GM18508 (cell line): ENCODE data around the gene RAB1B.
A peak's percentile ranks its signal among the peaks of the same experiment; 100 is the strongest.
"Not testable (repeated sequence)": the region's sequence is repeated elsewhere in the genome, so short reads cannot be mapped to it uniquely, and the experiment has no call there.

Experiments
- ATAC-seq: cut with Tn5 transposase; IDR thresholded peaks from one replicate; pipeline ENCODE4 v1.9.1; 2021; ENCODE audit warnings: moderate number of reproducible peaks; ENCODE audit not compliant: insufficient read depth, unreplicated experiment

The RAB1B gene

DNA sequence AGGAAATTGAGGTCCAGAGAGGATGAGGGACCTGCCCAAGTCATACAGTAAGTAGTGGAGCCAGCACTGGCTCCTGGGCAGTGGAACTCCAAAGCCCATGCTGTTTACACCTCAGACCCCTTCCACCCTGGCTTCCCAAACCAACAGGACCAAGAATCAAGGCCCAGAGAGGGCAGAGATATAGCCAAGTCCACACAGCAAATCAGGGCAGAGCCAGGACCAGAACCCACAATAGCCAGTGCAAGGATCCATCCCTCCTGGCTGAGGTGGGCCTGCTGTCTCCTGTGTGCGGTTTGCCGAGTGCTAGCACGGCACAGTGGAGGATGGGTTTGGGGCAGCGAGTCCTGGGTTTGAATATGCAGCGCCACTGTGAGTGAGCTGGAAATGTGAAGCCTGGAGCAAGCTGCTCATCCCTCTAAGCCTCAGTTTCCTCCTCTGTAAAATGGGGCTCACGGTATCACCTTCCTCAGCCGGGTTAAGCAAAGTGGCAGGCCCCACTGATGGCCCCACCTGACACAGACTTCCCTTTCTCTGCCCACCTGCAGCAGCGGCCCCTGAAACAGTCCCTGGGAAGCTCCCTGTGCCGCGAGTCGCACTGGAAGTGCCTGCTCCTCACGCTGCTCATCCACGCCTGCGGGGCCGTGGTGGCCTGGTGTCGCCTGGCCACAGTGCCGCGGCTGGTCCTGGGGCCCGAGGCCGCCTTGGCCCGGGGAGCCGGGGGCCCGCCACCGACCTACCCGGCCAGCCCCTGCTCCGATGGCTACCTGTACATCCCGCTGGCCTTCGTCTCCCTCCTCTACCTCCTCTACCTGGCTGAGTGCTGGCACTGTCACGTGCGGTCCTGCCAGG is 25.6 kb downstream of the RAB1B start:
- ATAC-seq = no peak

DNA sequence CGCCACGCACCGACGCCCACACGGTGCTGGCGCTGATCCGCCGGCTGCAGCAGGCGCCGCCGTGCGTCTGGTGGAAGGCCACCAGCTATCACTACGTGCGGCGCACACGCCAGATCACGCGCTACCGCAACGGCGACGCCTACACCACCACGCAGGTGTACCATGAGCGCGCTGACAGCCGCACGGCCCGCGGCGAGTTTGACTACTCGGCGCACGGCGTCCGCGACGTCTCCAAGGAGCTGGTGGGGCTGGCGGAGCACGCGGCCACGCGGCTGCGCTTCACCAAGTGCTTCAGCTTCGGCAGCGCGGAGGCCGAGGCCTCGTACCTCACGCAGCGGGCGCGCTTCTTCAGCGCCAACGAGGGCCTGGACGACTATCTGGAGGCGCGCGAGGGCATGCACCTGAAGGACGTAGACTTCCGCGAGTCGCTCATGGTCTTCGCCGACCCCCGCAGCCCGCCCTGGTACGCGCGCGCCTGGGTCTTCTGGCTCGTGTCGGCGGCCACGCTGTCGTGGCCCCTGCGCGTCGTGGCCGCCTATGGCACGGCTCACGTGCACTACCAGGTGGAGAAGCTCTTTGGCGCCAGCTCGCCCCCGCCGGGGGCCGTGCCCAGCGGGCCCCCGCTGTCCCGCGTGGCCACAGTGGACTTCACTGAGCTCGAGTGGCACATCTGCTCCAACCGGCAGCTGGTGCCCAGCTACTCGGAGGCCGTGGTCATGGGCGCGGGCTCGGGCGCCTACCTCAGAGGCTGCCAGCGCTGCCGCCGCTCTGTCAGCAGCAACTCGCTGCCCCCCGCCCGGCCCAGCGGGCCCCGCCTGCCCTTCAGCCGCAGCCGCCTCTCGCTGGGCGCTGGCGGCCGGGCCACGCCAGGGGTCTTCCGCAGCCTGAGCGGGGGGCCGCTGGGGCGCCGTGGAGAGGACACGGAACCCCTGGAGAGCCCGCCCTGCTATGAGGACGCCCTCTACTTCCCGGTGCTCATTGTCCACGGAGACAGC is 26.5 kb downstream of the RAB1B start:
- no peak for ATAC-seq

DNA sequence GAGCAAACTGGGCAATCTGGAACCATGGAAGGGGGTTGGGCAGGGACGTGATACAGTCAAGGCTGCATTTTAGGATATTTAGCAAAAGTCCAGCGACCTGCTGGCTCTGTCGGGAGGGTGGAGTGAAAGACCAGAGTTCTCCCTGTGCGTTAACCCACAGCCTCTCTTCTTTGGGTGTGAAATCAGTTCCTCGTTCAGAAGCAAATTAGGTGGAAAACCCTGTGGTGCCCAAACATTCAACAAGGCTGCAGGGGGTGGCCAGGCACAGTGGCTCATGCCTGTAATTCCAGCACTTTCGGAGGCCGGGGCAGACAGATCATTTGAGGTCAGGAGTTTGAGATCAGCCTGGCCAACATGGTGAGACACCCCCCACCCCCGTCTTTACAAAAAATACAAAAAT is 29.2 kb downstream of the RAB1B start:
- no peak for ATAC-seq

DNA sequence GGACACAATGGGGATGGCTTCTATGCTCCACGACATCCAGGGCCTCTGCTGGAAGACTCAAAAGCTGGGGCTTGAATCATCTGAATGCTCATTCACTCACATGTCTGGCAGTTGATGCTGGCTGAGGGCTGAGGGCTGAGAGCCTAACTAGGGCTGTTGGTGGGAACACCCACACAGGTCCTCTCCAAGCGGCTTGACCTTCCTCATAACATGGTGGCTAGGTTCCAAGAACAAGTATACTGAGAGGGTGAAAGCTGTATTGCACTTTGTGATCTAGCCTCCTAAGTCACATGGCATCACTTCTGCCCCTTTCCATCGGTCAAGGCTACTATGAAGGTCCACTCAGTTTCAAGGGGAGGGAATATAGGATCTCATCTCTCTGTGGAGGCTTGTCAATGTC is 30.7 kb downstream of the RAB1B start:
- ATAC-seq = no peak

DNA sequence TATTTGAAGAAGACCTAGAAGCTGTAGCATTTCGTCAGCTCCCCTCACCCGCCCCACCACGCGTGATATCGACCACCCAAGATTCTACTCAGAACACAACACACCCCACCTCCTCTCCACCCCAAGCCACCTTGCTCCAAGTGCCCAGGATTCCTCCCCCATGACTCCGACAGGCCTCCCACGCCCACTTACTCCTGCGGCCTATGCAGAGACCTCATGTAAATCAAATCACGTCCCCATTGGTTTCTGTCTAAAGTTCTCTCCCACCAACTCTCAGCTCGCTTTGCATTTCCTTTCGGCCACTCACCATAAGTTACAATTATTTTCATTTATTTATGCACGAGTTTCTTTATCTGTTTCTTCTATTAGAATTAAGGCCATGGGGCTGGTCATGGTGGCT is 34.2 kb downstream of the RAB1B start:
- ATAC-seq = no peak

DNA sequence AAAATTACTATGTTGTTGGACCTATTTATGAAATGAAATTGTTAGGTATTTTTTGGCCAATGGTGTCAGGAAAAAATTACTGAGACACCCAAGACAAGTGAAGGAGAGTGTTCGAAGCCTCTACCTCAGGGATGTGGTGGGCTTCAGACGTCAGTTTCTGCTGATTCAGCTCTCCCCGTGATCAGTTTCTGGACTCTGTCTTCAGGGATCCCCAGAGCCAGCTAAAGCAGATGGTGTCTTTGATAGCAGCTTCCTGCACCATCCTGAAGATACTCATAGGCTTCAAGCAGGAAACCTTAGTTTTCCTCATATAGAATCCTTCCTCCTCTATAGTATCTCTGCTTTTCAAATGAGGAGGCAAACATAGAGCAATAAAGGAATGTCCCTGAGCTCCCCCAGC is 41.0 kb downstream of the RAB1B start:
- ATAC-seq = no peak

DNA sequence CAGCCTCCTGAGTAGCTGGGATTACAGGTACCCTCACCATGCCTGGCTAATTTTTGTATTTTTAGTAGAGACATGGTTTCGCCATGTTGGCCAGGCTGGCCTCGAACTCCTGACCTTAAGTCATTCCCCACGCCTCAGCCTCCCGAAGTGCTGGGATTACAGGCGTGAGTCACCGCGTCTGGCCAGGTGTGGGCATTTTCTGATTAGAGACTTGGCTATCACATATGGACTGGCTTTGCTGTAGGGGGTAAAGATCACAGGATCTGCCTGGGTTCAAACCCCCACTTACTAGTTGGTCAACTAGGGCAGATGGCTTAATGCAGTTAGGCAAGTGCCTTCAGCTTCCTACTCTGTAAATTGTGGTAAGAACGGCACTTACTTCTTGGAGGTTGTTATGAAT is 41.9 kb downstream of the RAB1B start:
- no peak for ATAC-seq

DNA sequence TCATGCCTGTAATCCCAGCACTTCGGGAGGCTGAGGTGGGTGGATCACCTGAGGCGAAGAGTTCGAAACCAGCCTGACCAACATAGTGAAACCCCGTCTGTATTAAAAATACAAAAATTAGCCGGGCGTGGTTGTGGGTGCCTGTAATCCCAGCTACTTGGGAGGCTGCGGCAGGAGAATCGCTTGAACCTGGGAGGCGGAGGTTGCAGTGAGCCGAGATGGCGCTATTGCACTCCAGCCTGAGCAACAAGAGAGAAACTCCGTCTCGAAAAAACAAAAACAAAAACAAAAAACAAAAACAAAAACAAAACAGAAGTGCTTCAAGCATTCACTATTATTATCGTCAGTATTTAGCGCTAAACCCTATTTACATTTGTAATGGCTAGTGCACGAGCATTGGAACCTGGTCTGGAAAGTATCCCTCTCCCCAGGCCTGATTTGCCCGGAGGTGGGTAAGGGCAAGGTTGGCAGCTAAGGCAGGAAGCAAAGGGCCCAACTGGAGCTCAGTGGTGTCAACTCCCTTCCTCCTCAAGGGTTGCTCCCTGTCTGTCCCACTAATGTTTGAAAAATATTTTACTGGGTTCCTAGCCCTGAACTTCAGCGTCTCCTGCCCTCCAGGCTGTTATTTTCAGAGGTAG is 42.5 kb downstream of the RAB1B start:
- ATAC-seq = not testable (repeated sequence)

DNA sequence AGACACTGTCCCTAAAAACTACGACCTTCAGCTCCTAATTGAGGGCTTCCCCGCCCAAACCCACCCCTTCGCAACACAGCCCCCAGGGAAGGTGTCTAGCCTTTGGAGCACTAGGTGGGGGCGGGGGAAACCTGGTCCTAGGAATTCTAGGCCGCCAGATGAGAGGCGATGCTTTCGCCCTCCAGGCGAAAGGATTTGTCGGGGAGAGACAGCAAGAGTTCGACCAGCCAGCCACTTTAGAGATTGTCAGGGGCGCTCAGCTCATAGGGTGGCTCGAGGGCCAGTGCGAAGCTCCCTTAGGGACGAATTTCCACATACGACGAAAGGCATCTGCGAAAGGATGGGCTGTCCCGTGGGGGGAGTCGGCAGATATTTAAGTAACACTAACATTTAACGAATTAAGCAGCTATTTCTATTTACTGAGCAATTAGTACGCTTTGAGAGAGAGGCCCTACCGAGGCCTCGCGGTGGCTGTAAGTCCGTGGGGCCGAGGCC is 43.1 kb downstream of the RAB1B start:
- no peak for ATAC-seq

DNA sequence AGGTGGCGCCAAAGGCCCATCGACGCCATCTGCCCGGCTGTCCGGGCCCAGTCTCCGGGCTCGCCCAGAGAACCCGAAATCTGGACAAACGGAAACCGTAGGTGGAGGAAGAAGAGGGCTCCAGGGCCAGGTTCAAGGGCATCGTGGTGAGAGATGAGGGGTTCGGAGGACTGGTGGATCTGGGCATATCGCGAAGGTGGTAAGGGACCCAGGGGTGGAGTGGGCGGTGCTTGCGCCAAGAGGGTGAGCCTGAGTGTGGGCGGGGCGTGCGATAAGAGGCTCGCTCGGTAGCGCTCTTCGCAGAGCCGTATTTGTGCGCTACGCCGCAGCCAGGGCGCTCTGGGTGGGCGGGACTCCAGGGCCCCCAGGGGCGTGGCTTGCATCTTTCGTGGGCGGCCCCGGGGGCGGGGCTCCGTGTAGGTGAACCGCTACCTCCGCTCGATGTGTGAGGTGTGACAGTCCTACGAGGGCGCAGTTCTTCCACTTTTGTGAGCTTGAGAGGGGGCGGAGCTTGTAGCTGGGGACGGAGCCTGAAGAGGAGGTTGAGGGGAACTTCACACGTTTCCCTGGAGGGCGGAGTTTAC is 43.6 kb downstream of the RAB1B start:
- peak; percentile 41 for ATAC-seq

DNA sequence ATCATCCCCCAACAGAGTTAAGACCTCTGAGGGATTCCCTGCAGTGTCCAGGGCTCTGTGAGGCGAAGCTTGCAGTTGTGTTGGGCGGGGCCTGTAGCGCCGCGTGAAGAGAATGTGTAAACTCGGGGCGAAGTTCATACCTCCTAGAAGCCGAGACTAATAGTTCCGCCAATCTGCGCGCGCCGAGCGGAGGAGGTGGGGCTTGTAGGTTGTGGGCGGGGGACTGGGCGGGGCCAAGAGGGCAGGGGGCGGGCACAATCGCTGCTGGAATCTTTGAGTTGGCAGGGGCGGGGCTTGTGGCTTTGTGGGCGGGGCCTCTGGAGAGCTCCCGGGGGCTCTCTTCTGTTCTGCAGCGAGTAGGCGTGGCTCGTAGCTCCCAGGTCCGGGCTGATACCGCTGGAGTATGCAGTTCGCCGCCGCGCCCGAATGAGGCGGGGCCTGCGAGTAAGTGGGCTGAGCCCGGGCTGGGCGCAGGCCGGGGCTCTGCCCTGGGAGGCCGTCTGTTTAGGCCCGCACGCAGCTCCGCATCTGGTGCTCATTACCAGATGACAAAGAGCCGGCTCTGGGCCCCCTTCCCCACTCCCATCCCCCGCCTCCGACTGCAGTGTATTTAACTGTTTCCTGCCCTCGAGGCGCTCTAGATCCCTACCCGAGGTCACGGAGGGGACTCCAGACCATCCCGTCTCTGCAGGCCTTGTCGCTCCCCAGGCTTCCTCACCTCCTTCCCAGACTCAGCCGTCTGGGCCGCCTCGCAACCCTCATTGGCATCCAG is 44.3 kb downstream of the RAB1B start:
- peak; percentile 23 for ATAC-seq

DNA sequence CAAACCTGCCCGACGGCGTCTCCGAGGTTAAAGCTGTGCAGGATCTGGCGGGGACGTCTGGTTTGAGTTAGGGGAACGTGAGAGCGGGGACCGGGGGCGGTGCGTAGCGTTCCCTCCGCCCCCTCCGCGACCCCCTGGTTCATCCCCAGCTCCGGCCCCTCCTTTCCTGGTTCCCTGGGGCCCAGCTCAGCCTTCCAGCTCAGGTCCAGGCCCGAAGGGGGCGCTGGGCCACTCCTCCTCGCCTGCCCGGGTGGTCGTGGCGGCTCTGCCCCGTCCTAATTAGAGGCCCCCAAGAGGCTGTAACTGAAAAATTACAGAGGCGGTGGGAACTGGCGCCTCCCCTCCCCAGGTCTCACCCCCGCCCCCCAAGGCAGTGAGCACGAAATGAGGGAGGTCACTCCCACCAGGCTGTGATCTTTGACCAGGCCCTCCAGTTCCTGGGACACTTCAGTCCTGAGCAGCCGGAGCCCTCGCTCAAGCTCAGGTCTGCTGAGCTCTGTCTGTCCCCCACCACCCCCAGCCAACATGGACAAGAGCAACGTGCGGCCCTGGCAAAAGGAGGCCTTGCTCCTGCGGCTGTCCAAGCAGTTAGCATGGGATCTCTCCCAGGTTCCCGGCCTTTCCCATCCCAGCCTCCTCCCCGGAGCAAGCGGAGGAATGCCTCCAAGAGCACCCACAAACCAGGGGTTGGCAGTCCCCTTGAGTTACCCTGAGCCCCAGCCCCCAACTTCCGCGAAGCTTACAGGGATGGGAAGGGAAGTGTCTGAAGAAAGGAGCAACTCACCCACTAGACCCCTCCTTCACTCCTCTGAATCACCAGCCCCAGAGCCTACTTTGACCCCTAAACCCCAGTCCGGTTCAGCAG is 45.1 kb downstream of the RAB1B start:
- no peak for ATAC-seq

DNA sequence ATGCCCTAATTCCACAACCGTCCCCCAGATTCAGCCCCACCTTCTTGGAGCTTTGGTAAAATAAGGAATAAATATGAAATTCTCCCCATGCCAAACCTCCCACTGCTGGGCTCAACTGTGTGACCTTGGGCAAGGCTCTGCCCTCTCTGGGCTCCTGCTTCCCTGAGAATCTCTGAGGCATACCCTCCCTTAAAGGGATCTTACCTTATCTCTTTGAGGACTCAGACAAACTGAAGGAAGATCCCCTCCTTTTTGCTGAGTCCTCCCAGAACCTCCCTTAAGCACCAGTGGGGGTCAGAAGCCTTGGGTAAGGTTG is 45.7 kb downstream of the RAB1B start:
- ATAC-seq = no peak

DNA sequence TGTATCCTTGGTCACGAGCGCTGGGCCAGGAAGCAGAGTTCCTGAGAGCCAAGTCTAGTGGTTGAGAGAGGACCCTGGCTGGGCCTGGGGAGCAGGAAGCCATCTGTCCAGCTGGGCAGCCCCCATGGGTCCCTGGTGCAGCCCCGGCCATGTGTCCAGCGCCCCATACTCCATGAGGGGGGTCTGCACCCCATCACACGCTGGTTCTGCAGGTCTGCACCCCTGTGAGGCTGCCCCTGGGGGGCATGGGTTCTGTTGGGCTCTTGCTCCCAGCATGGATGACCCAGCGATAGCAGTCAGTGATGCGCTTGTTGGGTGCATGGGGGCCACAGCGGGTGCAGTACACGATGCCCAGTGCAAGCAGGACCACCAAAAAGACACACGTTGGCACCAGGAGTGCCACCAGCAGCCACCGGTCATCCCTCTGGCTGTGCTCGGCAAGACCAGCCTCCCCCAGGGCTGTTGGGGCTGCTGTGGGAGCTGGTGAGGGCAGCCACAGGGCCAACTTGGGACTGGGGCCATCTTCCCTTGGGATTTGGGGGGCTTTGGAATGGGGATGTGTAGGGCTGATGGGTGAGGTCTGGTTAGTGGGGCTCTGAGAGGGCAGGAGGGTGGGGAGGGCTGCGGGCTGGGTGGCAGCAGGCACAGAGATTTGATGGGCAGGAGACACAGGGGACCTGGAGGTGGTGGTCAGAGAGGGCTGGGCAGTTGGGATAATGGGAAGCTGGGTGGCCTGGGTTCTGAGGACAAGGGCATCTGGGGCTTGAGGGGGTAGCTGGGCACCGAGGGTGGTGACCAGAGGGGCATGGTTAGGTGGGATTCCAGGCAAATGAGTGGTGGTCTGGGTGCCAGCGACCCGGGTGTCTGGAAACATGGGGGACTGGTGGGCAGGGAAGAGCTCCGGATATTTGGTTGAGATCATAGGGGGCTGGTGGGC is 46.4 kb downstream of the RAB1B start:
- no peak for ATAC-seq

DNA sequence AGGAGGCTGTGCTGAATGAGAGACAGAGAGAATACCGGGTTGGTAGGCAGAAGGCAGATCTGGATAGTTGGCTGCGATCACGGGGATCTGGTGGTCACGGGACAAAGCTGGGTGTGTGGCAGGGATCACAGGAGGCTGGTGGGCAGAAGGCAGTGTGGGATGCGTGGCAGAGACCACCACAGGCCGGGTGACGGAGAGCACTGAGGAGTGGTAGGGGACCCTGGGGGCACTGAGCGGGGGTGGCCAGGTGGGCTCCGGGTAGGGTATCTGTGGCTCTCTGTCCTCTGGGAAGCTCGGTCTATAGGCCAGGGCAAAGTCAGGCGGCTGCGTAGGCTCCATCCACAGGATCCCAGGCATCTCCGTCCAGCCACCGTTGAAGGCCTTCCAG is 47.1 kb downstream of the RAB1B start:
- no peak for ATAC-seq

DNA sequence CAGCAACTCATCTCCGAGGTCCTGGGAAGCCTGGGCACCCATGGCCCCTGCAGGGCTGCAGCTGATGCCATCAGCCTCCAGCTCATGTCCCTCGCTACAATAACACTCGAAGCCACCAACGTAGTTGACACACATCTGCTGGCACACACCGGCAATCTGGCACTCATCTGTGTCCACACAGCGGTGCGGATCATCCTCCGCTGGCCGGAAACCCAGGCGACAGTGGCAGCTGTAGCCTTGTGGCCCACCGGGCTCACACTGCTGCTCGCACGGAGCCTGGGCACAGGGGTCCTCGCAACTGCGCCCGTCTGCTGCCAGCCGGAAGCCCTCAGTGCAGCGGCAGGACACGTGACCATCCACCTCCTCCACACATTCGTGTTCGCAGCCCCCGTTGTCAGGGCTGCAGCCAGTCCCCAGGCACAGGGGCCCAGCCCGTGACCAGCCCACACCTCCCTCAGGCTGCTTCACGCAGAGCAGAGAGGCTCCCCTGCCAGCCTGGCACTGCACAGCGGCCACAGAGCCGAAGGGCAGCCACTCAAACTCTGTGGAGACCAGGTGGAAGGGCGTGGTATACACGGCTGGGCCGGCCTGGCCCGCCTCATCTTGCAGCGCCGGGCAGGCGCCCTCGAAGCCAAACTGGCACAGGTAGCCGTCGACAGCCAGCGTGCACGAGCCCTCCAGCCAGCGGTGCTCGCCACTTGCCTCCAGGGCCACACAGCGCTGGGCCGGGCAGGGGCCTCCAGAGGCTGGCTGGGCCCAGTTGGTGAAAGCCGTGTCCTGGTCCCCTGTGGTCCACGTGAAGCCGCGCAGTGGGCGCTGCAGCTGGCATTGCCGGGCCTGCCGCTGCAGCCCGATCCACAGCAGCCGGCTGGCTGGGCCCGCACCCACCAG is 47.7 kb downstream of the RAB1B start:
- no peak for ATAC-seq

DNA sequence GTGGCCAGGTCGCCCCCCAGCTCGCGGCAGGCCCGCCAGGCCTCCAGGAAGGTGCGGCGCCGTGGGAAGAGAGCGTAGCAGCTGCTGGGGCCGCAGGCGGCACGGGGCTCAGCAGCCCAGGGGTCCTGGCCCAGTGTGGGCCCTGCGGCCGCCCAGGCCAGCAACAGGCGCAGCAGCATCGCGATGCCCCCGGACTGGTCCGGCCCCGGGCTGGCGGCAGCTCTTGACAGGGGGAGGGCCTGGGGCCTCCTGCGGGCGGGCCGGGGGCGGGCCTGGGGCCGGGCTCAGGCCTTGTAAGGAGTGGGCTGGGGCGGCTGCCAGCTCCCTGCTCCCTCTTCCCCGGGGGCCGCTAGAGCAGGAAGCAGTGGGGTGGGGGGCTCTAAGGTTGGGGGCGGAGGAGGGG is 48.4 kb downstream of the RAB1B start, which contains the start of gene CD248:
Gene CD248, minus strand, starts transcription at position 196 of the 403 bp plus-strand sequence. Its CDS starts 17 bp downstream, at position 179.
- ATAC-seq = no peak
